ENCODE measurements around the gene FOXN3. TPM values are rescaled to one million over a fixed set of nuclear protein-coding genes. Genes with fewer than 3 reads are reported as not detected.

The FOXN3 gene
- total RNA-seq, 1 donor from 2014 or later, result 106 TPM

- H3K4me1 Mint-ChIP-seq, result peaks cover 12% of the 10 kb centered on the region
- DNase-seq (no peak), ATAC-seq (ENCODE audit: low read depth) (no peak)
- POLR2A ChIA-PET, result interaction anchor here (0.7 kb wide), 1 partner anchor 49 kb away, joined by 3 read pairs; no protein-coding TSS in a partner anchor
- H3K36me3 Mint-ChIP-seq (ENCODE audit: low read depth), result peaks cover 48% of the 10 kb centered on the region
- no peak for TF ChIP-seq CTCF (IDR thresholded peaks at IDR 0.05)
- no peak overlapping the region for H3K4me3 Mint-ChIP-seq
- H3K9me3 Mint-ChIP-seq, result peaks cover 7% of the 10 kb centered on the region
- intact Hi-C loops (cut with micrococcal nuclease), result no loop called here
- H3K27ac Mint-ChIP-seq, result no peak overlapping the region
- CTCF ChIA-PET, result no interaction called here
- no peaks in the 10 kb centered on the region for H3K27me3 Mint-ChIP-seq
These were observed 245.4 kb downstream of the FOXN3 start for GRCh38 chr14:89171628-89172027.

GRCh38 chr14:89171168-89171567, 245.9 kb downstream of the FOXN3 start:
- ATAC-seq (ENCODE audit: low read depth) (no peak), DNase-seq (no peak)
- H3K4me3 Mint-ChIP-seq, result no peak overlapping the region
- H3K27me3 Mint-ChIP-seq, result no peaks in the 10 kb centered on the region
- ChIA-PET CTCF (no interaction called here), POLR2A (interaction anchor here (0.7 kb wide), 1 partner anchor 49 kb away, joined by 3 read pairs; no protein-coding TSS in a partner anchor)
- peaks cover 12% of the 10 kb centered on the region for H3K4me1 Mint-ChIP-seq
- H3K36me3 Mint-ChIP-seq (ENCODE audit: low read depth), result peaks cover 48% of the 10 kb centered on the region
- peaks cover 7% of the 10 kb centered on the region for H3K9me3 Mint-ChIP-seq
- intact Hi-C loops (cut with micrococcal nuclease), result no loop called here
- TF ChIP-seq CTCF (IDR thresholded peaks at IDR 0.05), result no peak
- H3K27ac Mint-ChIP-seq, result no peak overlapping the region

GRCh38 chr14:89167705-89168104, 249.3 kb downstream of the FOXN3 start:
- peaks cover 29% of the 10 kb centered on the region for H3K36me3 Mint-ChIP-seq (ENCODE audit: low read depth)

GRCh38 chr14:89166633-89167032, 250.4 kb downstream of the FOXN3 start:
- TF ChIP-seq CTCF (IDR thresholded peaks at IDR 0.05), result no peak
- POLR2A ChIA-PET, result no interaction called here
- CTCF ChIA-PET, result no interaction called here
- no peak for DNase-seq
- intact Hi-C loops (cut with micrococcal nuclease), result loop anchor here (5.0 kb wide), 1 partner anchor 124 kb away; no protein-coding TSS in a partner anchor
- H3K4me3 Mint-ChIP-seq, result no peak overlapping the region
- ATAC-seq (ENCODE audit: low read depth), result no peak
- H3K9me3 Mint-ChIP-seq, result peaks cover 7% of the 10 kb centered on the region
- peaks cover 38% of the 10 kb centered on the region for H3K36me3 Mint-ChIP-seq (ENCODE audit: low read depth)
- peak overlapping the region; percentile 90 for H3K27ac Mint-ChIP-seq
- peaks cover 36% of the 10 kb centered on the region for H3K4me1 Mint-ChIP-seq
- no peaks in the 10 kb centered on the region for H3K27me3 Mint-ChIP-seq

More at GRCh38 chr14:89167705-89168104, 249.3 kb downstream of the FOXN3 start:
- POLR2A ChIA-PET, result no interaction called here
- DNase-seq (no peak), ATAC-seq (ENCODE audit: low read depth) (no peak)
- Mint-ChIP-seq H3K27ac (no peak overlapping the region), H3K27me3 (no peaks in the 10 kb centered on the region), H3K4me3 (no peak overlapping the region), H3K4me1 (peaks cover 36% of the 10 kb centered on the region), H3K9me3 (peaks cover 7% of the 10 kb centered on the region)
- CTCF ChIA-PET, result no interaction called here
- no peak for TF ChIP-seq CTCF (IDR thresholded peaks at IDR 0.05)
- intact Hi-C loops (cut with micrococcal nuclease), result loop anchor here (5.0 kb wide), 1 partner anchor 125 kb away; no protein-coding TSS in a partner anchor

- H3K36me3 Mint-ChIP-seq (ENCODE audit: low read depth), result peaks cover 42% of the 10 kb centered on the region
- peaks cover 7% of the 10 kb centered on the region for H3K9me3 Mint-ChIP-seq
- peak overlapping the region; percentile 83 for H3K4me3 Mint-ChIP-seq
- peaks cover 36% of the 10 kb centered on the region for H3K4me1 Mint-ChIP-seq
- ATAC-seq (ENCODE audit: low read depth) (peak; percentile 66), DNase-seq (no peak)
- no peaks in the 10 kb centered on the region for H3K27me3 Mint-ChIP-seq
- peak overlapping the region; percentile 90 for H3K27ac Mint-ChIP-seq
- ChIA-PET CTCF (interaction anchor here (2.2 kb wide), 1 partner anchor 11 kb away, joined by 15 read pairs; no protein-coding TSS in a partner anchor), POLR2A (interaction anchor here (0.6 to 1.3 kb wide), 4 partner anchors 12 to 556 kb away, joined by 3 to 5 read pairs (median 4); no protein-coding TSS in a partner anchor)
- TF ChIP-seq CTCF (IDR thresholded peaks at IDR 0.05), result no peak
- intact Hi-C loops (cut with micrococcal nuclease), result loop anchor here (2.0 to 5.0 kb wide), 3 partner anchors 21 to 373 kb away; partner anchors contain the start of gene EML5
These were observed 251.5 kb downstream of the FOXN3 start for GRCh38 chr14:89165189-89166181.

Measured in activated B cell treated with CpG ODN at 0.5 μM for 24 hours (primary cell).